NK-92 (cell line): ENCODE results near the gene MRPS18A.
"Not testable (repeated sequence)": the region's sequence is repeated elsewhere in the genome, so short reads cannot be mapped to it uniquely, and the experiment has no call there.

Experiments used
- DNase-seq: peaks from one replicate; lab custom pipeline; 2025; ENCODE audit not compliant: unreplicated experiment; lab: John Stamatoyannopoulos, UW

Gene MRPS18A

GRCh38 chr6:43717822-43718221 lies 30.2 kb upstream of the MRPS18A start:
- no peak for DNase-seq

GRCh38 chr6:43717389-43717788 lies 29.8 kb upstream of the MRPS18A start:
- DNase-seq: no peak

- no peak for DNase-seq
Measured at GRCh38 chr6:43716099-43716498, 28.5 kb upstream of the MRPS18A start.

- DNase-seq: no peak
Measured at GRCh38 chr6:43715056-43715788, 27.6 kb upstream of the MRPS18A start.

- no peak for DNase-seq
Measured at GRCh38 chr6:43714311-43715055, 26.9 kb upstream of the MRPS18A start.

GRCh38 chr6:43713643-43714310 lies 26.2 kb upstream of the MRPS18A start:
- DNase-seq: no peak

- DNase-seq: no peak
Measured at GRCh38 chr6:43712579-43712978, 25.0 kb upstream of the MRPS18A start.

- DNase-seq: no peak
Measured at GRCh38 chr6:43710576-43710975, 23.0 kb upstream of the MRPS18A start.

- DNase-seq: no peak
Measured at GRCh38 chr6:43709654-43710303, 22.2 kb upstream of the MRPS18A start.

- no peak for DNase-seq
Measured at GRCh38 chr6:43708860-43709653, 21.5 kb upstream of the MRPS18A start.

GRCh38 chr6:43707767-43708166 lies 20.2 kb upstream of the MRPS18A start:
- DNase-seq: no peak

- DNase-seq: no peak
Measured at GRCh38 chr6:43707269-43707668, 19.7 kb upstream of the MRPS18A start.

GRCh38 chr6:43706788-43707187 lies 19.2 kb upstream of the MRPS18A start:
- DNase-seq: no peak

GRCh38 chr6:43705996-43706395 lies 18.4 kb upstream of the MRPS18A start:
- DNase-seq: no peak

GRCh38 chr6:43703512-43704429 lies 16.2 kb upstream of the MRPS18A start:
- DNase-seq: no peak

- no peak for DNase-seq
Measured at GRCh38 chr6:43702534-43703440, 15.2 kb upstream of the MRPS18A start.

- DNase-seq: no peak
Measured at GRCh38 chr6:43702171-43702533, 14.6 kb upstream of the MRPS18A start.

- not testable (repeated sequence) for DNase-seq
Measured at GRCh38 chr6:43700939-43701560, 13.5 kb upstream of the MRPS18A start.
